Heart right ventricle (tissue), 16 donors: ENCODE measurements around the gene LVRN. TPM values are rescaled to one million over a fixed set of nuclear protein-coding genes. Genes with fewer than 3 reads are reported as not detected.

Experiments
- ATAC-seq, 8 donors: fragments of 200-7000 bp; cut with Tn5 transposase; one replicate each; pipeline ENCODE4 v1.9.1; 2020; ENCODE audit warnings: mild to moderate bottlenecking in 8 of 8, moderate library complexity in 8 of 8, moderate number of reproducible peaks in 1 of 8
- DNase-seq, 2 donors: peaks; one replicate each; pipeline ENCODE4 v3.0.0-alpha.2; 2020
- H3K27ac ChIP-seq, 10 donors: fragments of 200-600 bp; sonication (generic) in 2 of 10; one replicate each; pipeline versions ENCODE4 v1.5.0 to v1.8.0; 2020 to 2022; ENCODE audit warnings: mild to moderate bottlenecking in 3 of 10
- H3K27me3 ChIP-seq, 7 donors: fragments of 200-600 bp; one replicate each; pipeline ENCODE4 v1.8.0; 2021 to 2022; ENCODE audit warnings: mild to moderate bottlenecking in 2 of 7
- H3K36me3 ChIP-seq, 9 donors: fragments of 200-600 bp; sonication (generic) in 1 of 9; one replicate each; pipeline versions ENCODE4 v1.5.0 to v1.8.0; 2020 to 2022; ENCODE audit warnings: mild to moderate bottlenecking in 2 of 9
- H3K4me1 ChIP-seq, 9 donors: fragments of 200-600 bp; sonication (generic) in 1 of 9; one replicate each; pipeline versions ENCODE4 v1.5.0 to v1.8.0; 2020 to 2022; ENCODE audit warnings: mild to moderate bottlenecking in 4 of 9
- H3K4me3 ChIP-seq, 10 donors: fragments of 200-600 bp; sonication (generic) in 2 of 10; one replicate each; pipeline versions ENCODE4 v1.5.0 to v1.8.0; 2020 to 2022; ENCODE audit warnings: mild to moderate bottlenecking in 7 of 10, moderate library complexity in 2 of 10
- H3K9me3 ChIP-seq, 11 donors: fragments of 200-600 bp in 10 of 11; sonication (generic) in 2 of 11; one replicate each; pipeline versions ENCODE4 v1.5.0 to v1.8.0; 2013 to 2022; ENCODE audit warnings: mild to moderate bottlenecking in 2 of 11, control low read depth in 1 of 11, moderate library complexity in 1 of 11
- CTCF ChIP-seq, 9 donors: fragments of 200-600 bp; sonication (generic) in 2 of 9; IDR thresholded peaks; one replicate each; pipeline versions ENCODE4 v1.5.0 to v1.8.0; 2021 to 2022; ENCODE audit warnings: antibody characterized with exemption in 9 of 9, mild to moderate bottlenecking in 5 of 9, moderate library complexity in 1 of 9
- WGBS, 2 donors: extraction: QIAGEN DNeasy Blood & Tissue Kit; methylation state at CpG; one replicate each; pipeline ENCODE4 v1.1.7; 2013; ENCODE audit warnings: inconsistent platforms in 1 of 2; 5-methylcytosine and 5-hydroxymethylcytosine counted together
- intact Hi-C, 10 donors: fragments of 100-400 bp; cut with DNase I; formaldehyde crosslinking; loops; one replicate each; pipeline versions ENCODE4 v1.11.1 to v1.14.2; 2022
- polyA plus RNA-seq, 2 donors: library from polyadenylated mRNA; stranded (reverse); fragments of 200-250 nt; gene quantifications; one replicate each; pipeline ENCODE4 v1.2.3, GENCODE V29; 2013
- total RNA-seq, 10 donors: library from RNA; stranded (reverse); fragmentation: NEBNext Ultra II Directional in 3 of 10; extraction: Animal tissue kit (Norgen Biotek cat#: 25700) in 3 of 10; gene quantifications; one replicate each; pipeline versions ENCODE4 v1.2.1 to v1.2.4, GENCODE V29; 2021 to 2023
- donor health status: Arrhythmogenic right ventricular cardiomyopathy.
- donor health status: ischemic (EF 13 %, LVEDD 7.1; RV severe dilation, severe dysfunction).
- donor health status: healthy with polysubstance abuse.
- donor health status: DM: no; HTN: yes; CAD: no.
- donor health status: DM: no; HTN: no; CAD: no.
- donor health status: ischemic (EF 25% LVEDD 6.9; RV normal size, moderate dysfunction).
- donor health status: ischemic (EF 25% LVEDD 5.7; RV mildly dilated, moderate dysfunction).
- donor health status: healthy.
- donor health status: DM: yes; HTN: yes; CAD: no.
- donor health status: Ischemic cardiomyopathy.
- donor health status: ischemic (EF 35%, LVEDD 5.7; RV mildly dilated, moderate dysfunction).
- donor health status: nonischemic (EF 11% LVEDD 7.7; RV severe dilation, severe dysfunction).
- donor health status: DM: yes; HTN: yes; CAD: no.
- donor health status: PGD.
- donor health status: ischemic (EF 29% LVEDD 5.4; RV normal size, mild dysfunction).
- donor health status: nonischemic (EF 23%, LVEDD 6.1; RV moderate dilation, normal function).

Gene LVRN
- total and polyA plus RNA-seq, 12 donors: 0.07 to 1.0 (median 0.20) TPM; not detected in 1

GRCh38 chr5:115962565-115963402 is 509 bp downstream of the LVRN start:
- DNase-seq (peak in 1 of 2 donors; percentile 21), ATAC-seq (peak; percentile 62 to 80 (median 70))
- H3K4me1 ChIP-seq: peaks cover 4 to 23% (median 19%) of the 10 kb centered on the region in 9 donors
- H3K27ac ChIP-seq: no peak overlapping the region
- intact Hi-C loops: no loop called here
- TF ChIP-seq CTCF (IDR thresholded peaks at IDR 0.05): no peak
- no peaks in the 10 kb centered on the region for H3K36me3 ChIP-seq
- no peaks in the 10 kb centered on the region for H3K9me3 ChIP-seq
- 3% methylated on average over 71 of the region's 71 CpGs for WGBS, 2 donors
- peaks cover 7 to 95% (median 74%) of the 10 kb centered on the region in 7 donors for H3K27me3 ChIP-seq
- H3K4me3 ChIP-seq: peak overlapping the region; percentile 22 to 50 (median 44)

- H3K27ac ChIP-seq: no peak overlapping the region
- H3K4me3 ChIP-seq: no peak overlapping the region
- WGBS, 2 donors: 20% methylated on average over 17 of the region's 17 CpGs
- H3K4me1 ChIP-seq: peaks cover 4 to 23% (median 19%) of the 10 kb centered on the region in 9 donors
- ATAC-seq (no peak), DNase-seq (no peak)
- no peak for TF ChIP-seq CTCF (IDR thresholded peaks at IDR 0.05)
- intact Hi-C loops: no loop called here
- H3K27me3 ChIP-seq: peaks cover 7 to 93% (median 66%) of the 10 kb centered on the region in 7 donors
- H3K36me3 ChIP-seq: no peaks in the 10 kb centered on the region
- H3K9me3 ChIP-seq: no peaks in the 10 kb centered on the region
Observed at GRCh38 chr5:115963566-115963965, 1.3 kb downstream of the LVRN start.

GRCh38 chr5:115968770-115969169 is 6.5 kb downstream of the LVRN start:
- peaks cover 0 to 48% (median 14%) of the 10 kb centered on the region in 7 donors for H3K27me3 ChIP-seq
- DNase-seq (no peak), ATAC-seq (no peak)
- no peak for TF ChIP-seq CTCF (IDR thresholded peaks at IDR 0.05)
- intact Hi-C loops: no loop called here
- H3K4me1 ChIP-seq: no peaks in the 10 kb centered on the region
- no peak overlapping the region for H3K27ac ChIP-seq
- 80 to 87% methylated on average over 2 of the region's 2 CpGs for WGBS, 2 donors
- H3K36me3 ChIP-seq: no peaks in the 10 kb centered on the region
- H3K9me3 ChIP-seq: peaks cover 0 to 13% (median 0%) of the 10 kb centered on the region in 11 donors
- no peak overlapping the region for H3K4me3 ChIP-seq

- H3K9me3 ChIP-seq: peaks cover 0 to 21% (median 0%) of the 10 kb centered on the region in 11 donors
- 63 to 76% methylated on average over 4 of the region's 4 CpGs for WGBS, 2 donors
- ATAC-seq (no peak), DNase-seq (no peak)
- no peaks in the 10 kb centered on the region for H3K36me3 ChIP-seq
- no peak overlapping the region for H3K27ac ChIP-seq
- no peak overlapping the region for H3K4me3 ChIP-seq
- intact Hi-C loops: no loop called here
- H3K4me1 ChIP-seq: peaks cover 0 to 9% (median 0%) of the 10 kb centered on the region in 9 donors
- TF ChIP-seq CTCF (IDR thresholded peaks at IDR 0.05): no peak
- H3K27me3 ChIP-seq: no peaks in the 10 kb centered on the region
Observed at GRCh38 chr5:115977096-115977495, 14.8 kb downstream of the LVRN start.
